NCI-H526 (cell line): Measurements from ENCODE around the gene INPP5E.

ENCODE experiments used
- DNase-seq, 2 experiments: peaks; one replicate each; lab custom pipeline; 2025; lab: John Stamatoyannopoulos, UW

Gene INPP5E

GRCh38 chr9:136472640-136473353, 33.2 kb upstream of the INPP5E start:
- no peak for DNase-seq

GRCh38 chr9:136471802-136472487, 32.3 kb upstream of the INPP5E start:
- DNase-seq = no peak

GRCh38 chr9:136470792-136471469, 31.3 kb upstream of the INPP5E start:
- no peak for DNase-seq

- DNase-seq = no peak
Observed at GRCh38 chr9:136470356-136470755, 30.7 kb upstream of the INPP5E start.

GRCh38 chr9:136467766-136468165, 28.1 kb upstream of the INPP5E start:
- no peak for DNase-seq

- no peak for DNase-seq
Observed at GRCh38 chr9:136466155-136466541, 26.5 kb upstream of the INPP5E start.

GRCh38 chr9:136465500-136466154, 26.0 kb upstream of the INPP5E start:
- no peak for DNase-seq

GRCh38 chr9:136464241-136464640, 24.6 kb upstream of the INPP5E start:
- no peak for DNase-seq

GRCh38 chr9:136463578-136463977, 23.9 kb upstream of the INPP5E start:
- DNase-seq = no peak

GRCh38 chr9:136462664-136463063, 23.0 kb upstream of the INPP5E start:
- DNase-seq = no peak

- no peak for DNase-seq
Observed at GRCh38 chr9:136460772-136461325, 21.2 kb upstream of the INPP5E start.

GRCh38 chr9:136459425-136459824, 19.8 kb upstream of the INPP5E start:
- no peak for DNase-seq

GRCh38 chr9:136457326-136457725, 17.7 kb upstream of the INPP5E start:
- no peak for DNase-seq

GRCh38 chr9:136456258-136456657, 16.6 kb upstream of the INPP5E start:
- no peak for DNase-seq

- DNase-seq = no peak
Observed at GRCh38 chr9:136455043-136456002, 15.7 kb upstream of the INPP5E start.

GRCh38 chr9:136454026-136454796, 14.6 kb upstream of the INPP5E start:
- no peak for DNase-seq

GRCh38 chr9:136453326-136453725, 13.7 kb upstream of the INPP5E start:
- DNase-seq = no peak

- DNase-seq = peak; percentile 59 to 86
Observed at GRCh38 chr9:136451221-136451877, 11.7 kb upstream of the INPP5E start.

GRCh38 chr9:136448655-136449054, 9.0 kb upstream of the INPP5E start:
- no peak for DNase-seq
